K562 (cell line): Measurements from ENCODE around the gene ANKRD44. TPM values are rescaled to one million over a fixed set of nuclear protein-coding genes. Genes with fewer than 3 reads are reported as not detected.

ENCODE experiments used
- ATAC-seq: fragments of 200-7000 bp; cut with Tn5 transposase; 3 replicates; pipeline ENCODE4 v1.9.1; 2020; ENCODE audit warnings: moderate library complexity
- BruUV-seq: library from RNA; stranded (reverse); fragments of 400-500 nt; replicated peaks from 2 replicates; lab custom pipeline; 2021; lab: Mats Ljungman, UMichigan
- CTCF ChIA-PET: fragments of 300-600 bp; formaldehyde crosslinking; extraction: SDS; loops from one replicate; lab custom pipeline; 2021; ENCODE audit warnings: low intra/inter-chr PET ratio; lab: Yijun Ruan, JAX
- POLR2A ChIA-PET: fragments of 300-600, 350-650 bp; sonication (Branson Sonifier 250); formaldehyde crosslinking; extraction: SDS; loops from one replicate; lab custom pipeline; 2021; ENCODE audit warnings: antibody characterized with exemption, inconsistent platforms; lab: Yijun Ruan, JAX
- DNase-seq, 4 experiments: peaks; one replicate each; pipeline versions ENCODE4 v3.0.0 to v3.0.0-alpha.2; 2011 to 2018; ENCODE audit warnings: low spot score in 3 of 4, mixed read lengths in 3 of 4; ENCODE audit errors: extremely low read depth in 1 of 4
- FAIRE-seq: peaks from 2 replicates; lab custom pipeline; 2011; peaks lifted over from hg19 to GRCh38; lab: Jason Lieb, UNC
- H2AFZ ChIP-seq: 2 replicates; pipeline ENCODE4 v1.6.0; 2011; ENCODE audit warnings: low read depth, low read length, control low read depth, inconsistent platforms
- H3K27ac ChIP-seq: fragments of 200-600 bp; 3 replicates; pipeline ENCODE4 v1.8.0; 2011; ENCODE audit warnings: low read depth, mild to moderate bottlenecking, control low read depth, inconsistent platforms, low read length, moderate library complexity, mixed read lengths; ENCODE audit errors: extremely low read depth
- H3K27me3 ChIP-seq, 2 experiments: fragments of 300-600 bp in 1 of 2; 2 replicates in 1 of 2; 3 replicates in 1 of 2; pipeline versions ENCODE4 v1.6.0 to v1.8.0; 2011; ENCODE audit warnings: inconsistent platforms in 2 of 2, low read length in 2 of 2, mild to moderate bottlenecking in 1 of 2, mixed read lengths in 1 of 2, moderate library complexity in 1 of 2; ENCODE audit not compliant: control insufficient read depth in 2 of 2, insufficient read depth in 2 of 2
- H3K36me3 ChIP-seq: fragments of 300-600 bp; 3 replicates; pipeline ENCODE4 v1.8.0; 2011; ENCODE audit warnings: mild to moderate bottlenecking, low read length, inconsistent platforms; ENCODE audit not compliant: control insufficient read depth, insufficient read depth
- H3K4me1 ChIP-seq, 2 experiments: fragments of 200-600 bp in 1 of 2; replicated peaks in 1 of 2; 2 replicates in 1 of 2; 3 replicates in 1 of 2; pipeline versions ENCODE4 v1.5.1 to v1.8.0; 2011; ENCODE audit warnings: inconsistent platforms in 2 of 2, low read length in 2 of 2, mild to moderate bottlenecking in 1 of 2, mixed read lengths in 1 of 2, moderate library complexity in 1 of 2; ENCODE audit not compliant: control insufficient read depth in 2 of 2, insufficient read depth in 2 of 2
- H3K4me2 ChIP-seq: 2 replicates; pipeline ENCODE4 v1.6.1; 2011; ENCODE audit warnings: low read length, control low read depth, inconsistent platforms, mixed read lengths; ENCODE audit not compliant: insufficient read depth
- H3K4me3 ChIP-seq: fragments of 200-600 bp; sonication (generic), shearing (Covaris generic); 2 replicates; pipeline ENCODE4 v1.5.1; 2016; ENCODE audit warnings: control low read depth, inconsistent platforms
- H3K79me2 ChIP-seq: fragments of 200-600 bp; 3 replicates; pipeline ENCODE4 v1.8.0; 2011; ENCODE audit warnings: low read length, inconsistent platforms; ENCODE audit not compliant: control insufficient read depth, insufficient read depth
- H3K9ac ChIP-seq, 2 experiments: 2 replicates each; pipeline versions ENCODE4 v1.6.0 to v1.6.1; 2011; ENCODE audit warnings: low read depth in 2 of 2, low read length in 2 of 2, control low read depth in 1 of 2, inconsistent platforms in 1 of 2, mild to moderate bottlenecking in 1 of 2, mixed read lengths in 1 of 2; ENCODE audit not compliant: insufficient read depth in 1 of 2
- H3K9me1 ChIP-seq: one replicate; pipeline ENCODE4 v1.6.0; 2011; ENCODE audit warnings: inconsistent platforms, mild to moderate bottlenecking, low read length, moderate library complexity; ENCODE audit not compliant: control insufficient read depth, insufficient read depth
- H3K9me3 ChIP-seq: replicated peaks from 2 replicates; pipeline ENCODE4 v1.5.1; 2011; ENCODE audit warnings: low read depth, low read length, inconsistent platforms; ENCODE audit not compliant: control insufficient read depth, insufficient read depth
- H4K20me1 ChIP-seq: replicated peaks from 2 replicates; pipeline ENCODE4 v1.6.1; 2011; ENCODE audit warnings: low read length, inconsistent platforms, mixed read lengths; ENCODE audit not compliant: control insufficient read depth, insufficient read depth
- COPS2 ChIP-seq: fragments of 450-650 bp; conservative IDR thresholded peaks from 2 replicates; pipeline ENCODE4 v1.6.1; 2016; ENCODE audit warnings: mild to moderate bottlenecking, moderate library complexity
- CTCFL ChIP-seq: IDR thresholded peaks from 2 replicates; pipeline ENCODE4 v1.6.1; 2011; ENCODE audit warnings: borderline replicate concordance, low read depth, mild to moderate bottlenecking, moderate library complexity, low read length; ENCODE audit not compliant: insufficient read depth, poor library complexity, severe bottlenecking
- ESRRA ChIP-seq: fragments of 450-650 bp; IDR thresholded peaks from 2 replicates; pipeline ENCODE4 v1.6.1; 2014; ENCODE audit warnings: low read depth, mild to moderate bottlenecking, moderate library complexity, borderline replicate concordance
- NFE2 ChIP-seq: IDR thresholded peaks from 2 replicates; pipeline ENCODE4 v1.6.1; 2014; ENCODE audit warnings: antibody characterized with exemption, low read depth
- NFE2L1 ChIP-seq: fragments of 450-650 bp; IDR thresholded peaks from 2 replicates; pipeline ENCODE4 v1.6.1; 2016; ENCODE audit warnings: missing genetic modification characterization, low read depth, mild to moderate bottlenecking, missing compliant biosample characterization, moderate library complexity, borderline replicate concordance
- SMARCB1 ChIP-seq: IDR thresholded peaks from 2 replicates; pipeline ENCODE4 v1.6.1; 2011; ENCODE audit warnings: improper control_type of control experiment, low read depth; ENCODE audit not compliant: insufficient read length
- ZNF197 ChIP-seq: fragments of 200-800 bp; sonication (Bioruptor generic); IDR thresholded peaks from 2 replicates; pipeline ENCODE4 v1.6.1; 2016; ENCODE audit warnings: low read depth, missing genetic modification characterization, missing compliant biosample characterization
- ZNF318 ChIP-seq, 2 experiments: fragments of 450-650 bp; IDR thresholded peaks; 2 replicates each; pipeline ENCODE4 v1.6.1; 2016; ENCODE audit warnings: mild to moderate bottlenecking in 2 of 2, borderline replicate concordance in 1 of 2, low read depth in 1 of 2, moderate library complexity in 1 of 2
- WGBS: fragments of 100-300 bp; shearing (Covaris generic); methylation state at CpG from one replicate; pipeline ENCODE4 v1.1.6; 2016; ENCODE audit warnings: low coverage, mixed read lengths; ENCODE audit not compliant: insufficient coverage; ENCODE audit errors: missing lambda C conversion rate; 5-methylcytosine and 5-hydroxymethylcytosine counted together
- in situ Hi-C: fragments of 300-500 bp; cut with MboI; formaldehyde crosslinking; loops from 4 replicates; pipeline ENCODE4 v1.15.0; 2018; ENCODE audit warnings: inconsistent platforms, mixed read lengths
- intact Hi-C: fragments of 100-400 bp; cut with micrococcal nuclease; formaldehyde crosslinking; loops from 2 replicates; pipeline ENCODE4 v1.14.2; 2022
- polyA plus RNA-seq, 8 experiments: library from polyadenylated mRNA; depleted of rRNA in 4 of 8; stranded (reverse) in 5 of 8; unstranded in 3 of 8; fragments of >200 nt; fragmentation: Nextera tagmentation in 2 of 8; fragmentation: Illumina TruSeq in 1 of 8; extraction: Ambion mirVana in 2 of 8; extraction: Trizol in 1 of 8; gene quantifications; 2 replicates each; pipeline versions ENCODE4 v1.2.1 to v1.2.3, GENCODE V29; 2011 to 2014; ENCODE audit warnings: inconsistent platforms in 1 of 8, missing spikeins in 1 of 8
- total RNA-seq, 7 experiments: library from RNA; depleted of rRNA in 6 of 7; stranded (reverse); fragments of >200 nt in 6 of 7; fragmentation: Illumina TruSeq in 2 of 7; extraction: Trizol in 2 of 7; gene quantifications; 2 replicates each; pipeline versions ENCODE4 v1.2.1 to v1.2.3, GENCODE V29; 2011 to 2021; ENCODE audit warnings: low replicate concordance in 1 of 7

ANKRD44 gene
- total and polyA plus RNA-seq, 9 of the 15 experiments (the other 6 are each of a cell fraction or from before 2014, with no cell fraction given) = 0.03 to 0.64 (median 0.07) TPM; not detected in 3

GRCh38 chr2:197261808-197262226, 48.8 kb downstream of the ANKRD44 start:
- WGBS = under 1% methylated on average over 6 of the region's 6 CpGs
- in situ Hi-C loops (no loop called here), intact Hi-C loops (no loop called here)
- Histone ChIP-seq H3K27ac (no peak overlapping the region), H3K9me3 (no peaks in the 10 kb centered on the region), H3K4me3 (no peak overlapping the region), H3K27me3 (peaks cover 0 to 6% of the 10 kb centered on the region in 2 experiments; a peak in 1 of 5 replicates), H3K4me1 (no peaks in the 10 kb centered on the region), H2AFZ (no peak overlapping the region), H4K20me1 (no peaks in the 10 kb centered on the region), H3K9ac (no peak overlapping the region), H3K79me2 (no peaks in the 10 kb centered on the region), H3K4me2 (no peak overlapping the region), H3K36me3 (no peaks in the 10 kb centered on the region), H3K9me1 (no peaks in the 10 kb centered on the region)
- ChIA-PET POLR2A (interaction anchor here (0.6 kb wide), 1 partner anchor 10 kb away, joined by 3 read pairs; no protein-coding TSS in a partner anchor), CTCF (no interaction called here)
- BruUV-seq = no TSS peak
- DNase-seq (no peak), ATAC-seq (no peak), FAIRE-seq (no peak)
- TF ChIP-seq NFE2 (no peak), ZNF318 (IDR thresholded peaks at IDR 0.05; ENCODE audit: borderline replicate concordance in 1 of 2, low read depth in 1 of 2) (no peak), CTCFL (no peak), ESRRA (no peak), NFE2L1 (no peak), COPS2 (no peak), SMARCB1 (no peak), ZNF197 (no peak)
